LNCaP clone FGC (cell line): Measurements from ENCODE around the gene SFN.
A peak's percentile ranks its signal among the peaks of the same experiment; 100 is the strongest.

Source experiments
- DNase-seq: peaks from one replicate; pipeline ENCODE4 v3.0.0-alpha.2; 2011; ENCODE audit warnings: low read depth
- H3K4me3 ChIP-seq: 2 replicates; pipeline ENCODE4 v1.5.1; 2011; ENCODE audit warnings: mild to moderate bottlenecking, low read depth, low read length, control low read depth
- TF ChIP-seq, protein P1 (sequence below): IDR thresholded peaks from 2 replicates; pipeline ENCODE4 v1.5.1; 2012; ENCODE audit warnings: mild to moderate bottlenecking; ENCODE audit not compliant: control insufficient read depth, insufficient read depth; ENCODE audit errors: extremely low read depth

Gene SFN

DNA sequence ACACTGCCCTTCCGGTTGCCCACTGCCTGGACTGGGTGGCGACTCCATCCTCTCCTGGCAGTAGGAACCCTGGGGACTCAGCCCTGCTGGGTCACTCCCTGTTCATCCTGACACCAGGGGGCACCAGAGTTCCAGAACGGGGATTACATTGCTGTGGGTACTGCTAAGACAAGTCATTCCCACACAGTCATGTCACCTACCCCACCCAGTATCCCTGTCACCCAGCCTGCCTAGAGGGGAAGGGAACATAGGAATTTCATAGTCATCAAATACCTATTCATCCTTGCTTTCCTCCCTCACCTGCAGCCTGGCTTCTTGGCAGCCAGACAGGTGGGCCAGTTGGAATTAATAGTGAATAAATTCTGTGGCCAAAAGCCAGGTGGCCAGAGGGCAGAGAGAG, 9.8 kb upstream of the SFN start:
- H3K4me3 ChIP-seq: no peak overlapping the region
- DNase-seq: no peak
- TF ChIP-seq, protein P1, sequence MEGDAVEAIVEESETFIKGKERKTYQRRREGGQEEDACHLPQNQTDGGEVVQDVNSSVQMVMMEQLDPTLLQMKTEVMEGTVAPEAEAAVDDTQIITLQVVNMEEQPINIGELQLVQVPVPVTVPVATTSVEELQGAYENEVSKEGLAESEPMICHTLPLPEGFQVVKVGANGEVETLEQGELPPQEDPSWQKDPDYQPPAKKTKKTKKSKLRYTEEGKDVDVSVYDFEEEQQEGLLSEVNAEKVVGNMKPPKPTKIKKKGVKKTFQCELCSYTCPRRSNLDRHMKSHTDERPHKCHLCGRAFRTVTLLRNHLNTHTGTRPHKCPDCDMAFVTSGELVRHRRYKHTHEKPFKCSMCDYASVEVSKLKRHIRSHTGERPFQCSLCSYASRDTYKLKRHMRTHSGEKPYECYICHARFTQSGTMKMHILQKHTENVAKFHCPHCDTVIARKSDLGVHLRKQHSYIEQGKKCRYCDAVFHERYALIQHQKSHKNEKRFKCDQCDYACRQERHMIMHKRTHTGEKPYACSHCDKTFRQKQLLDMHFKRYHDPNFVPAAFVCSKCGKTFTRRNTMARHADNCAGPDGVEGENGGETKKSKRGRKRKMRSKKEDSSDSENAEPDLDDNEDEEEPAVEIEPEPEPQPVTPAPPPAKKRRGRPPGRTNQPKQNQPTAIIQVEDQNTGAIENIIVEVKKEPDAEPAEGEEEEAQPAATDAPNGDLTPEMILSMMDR: peak; percentile 79

DNA sequence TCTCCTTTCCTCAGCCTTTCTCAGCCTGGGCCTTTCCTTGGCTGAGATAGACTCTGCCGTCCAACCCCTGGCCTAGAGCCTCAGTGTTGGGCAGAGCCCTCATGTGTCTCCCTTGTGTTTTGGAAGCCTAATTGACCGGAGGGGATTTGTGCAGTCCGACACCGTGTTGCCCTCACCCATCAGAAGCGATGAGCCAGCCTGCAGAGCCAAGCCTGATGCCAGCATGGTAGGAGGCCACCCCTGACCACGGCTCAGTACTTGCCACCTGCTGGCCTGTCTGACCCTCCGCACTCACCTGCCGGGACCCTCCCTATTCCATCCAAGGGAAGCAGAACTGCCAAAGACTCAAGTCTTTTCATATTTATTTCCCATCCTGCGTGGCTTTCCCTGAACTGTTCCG, 9.3 kb upstream of the SFN start:
- DNase-seq: no peak
- H3K4me3 ChIP-seq: no peak overlapping the region
- TF ChIP-seq, protein P1: no peak

DNA sequence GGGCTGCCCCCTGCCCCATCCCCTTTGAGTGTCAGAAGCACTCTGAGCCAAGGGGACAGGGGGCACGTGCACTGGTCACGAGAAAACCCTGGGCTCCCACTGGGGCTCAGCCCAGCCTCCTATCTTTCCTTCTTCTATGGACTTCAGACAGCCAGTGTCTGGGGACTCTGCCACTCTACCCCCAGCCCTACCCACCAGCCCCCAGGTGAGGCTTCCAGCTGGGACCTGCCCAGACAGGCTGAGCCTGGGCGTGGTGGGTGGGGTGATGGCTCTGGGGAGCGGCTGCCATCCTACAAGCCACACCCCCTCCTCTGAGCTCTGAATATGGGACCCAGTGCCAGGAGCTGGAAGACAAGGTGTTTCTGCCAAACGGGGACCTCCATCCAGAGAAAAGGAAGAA, 8.0 kb upstream of the SFN start:
- no peak for DNase-seq
- H3K4me3 ChIP-seq: no peak overlapping the region
- TF ChIP-seq, protein P1: no peak

DNA sequence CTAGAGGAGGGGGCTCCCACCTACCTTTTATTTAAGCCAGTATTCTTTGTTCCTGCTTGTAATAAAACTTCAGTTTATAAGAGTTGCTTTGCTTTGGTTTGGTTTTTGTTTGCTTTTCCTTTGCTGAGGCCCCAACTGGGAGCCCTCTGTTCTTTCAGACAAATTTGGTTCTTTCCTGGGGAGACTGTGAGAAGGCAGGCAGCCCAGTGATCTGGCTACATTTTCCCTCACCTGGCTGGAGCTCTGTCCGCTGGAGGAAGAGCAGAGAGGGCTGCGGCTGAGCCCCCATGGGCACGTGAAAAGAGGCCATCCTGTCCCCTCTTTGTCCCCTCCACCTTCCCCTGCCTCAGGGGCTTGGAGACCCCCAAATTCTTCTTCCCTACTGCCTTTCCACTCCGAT, 7.3 kb upstream of the SFN start:
- no peak for DNase-seq
- TF ChIP-seq, protein P1: no peak
- H3K4me3 ChIP-seq: no peak overlapping the region

DNA sequence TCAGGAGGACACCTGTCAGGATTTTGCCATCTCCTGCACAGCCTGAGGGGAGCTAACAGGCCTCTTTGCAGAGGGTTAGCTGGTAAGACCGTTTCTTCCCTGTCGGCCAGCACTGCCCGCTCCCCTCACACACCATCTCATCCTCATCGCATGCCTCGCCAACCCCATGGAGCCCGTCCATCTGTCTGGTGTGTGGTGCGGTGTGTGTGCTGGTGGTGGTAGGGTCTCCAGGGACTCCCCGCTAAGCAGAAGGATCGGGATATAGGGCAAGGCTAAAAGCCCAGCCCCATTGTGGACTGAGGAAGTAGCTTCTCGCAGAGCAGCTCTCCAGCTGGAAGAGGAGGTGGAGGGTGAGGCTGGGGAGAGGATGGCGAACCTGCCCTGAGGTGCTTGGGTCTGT, 6.8 kb upstream of the SFN start:
- TF ChIP-seq, protein P1: no peak
- no peak overlapping the region for H3K4me3 ChIP-seq
- no peak for DNase-seq

DNA sequence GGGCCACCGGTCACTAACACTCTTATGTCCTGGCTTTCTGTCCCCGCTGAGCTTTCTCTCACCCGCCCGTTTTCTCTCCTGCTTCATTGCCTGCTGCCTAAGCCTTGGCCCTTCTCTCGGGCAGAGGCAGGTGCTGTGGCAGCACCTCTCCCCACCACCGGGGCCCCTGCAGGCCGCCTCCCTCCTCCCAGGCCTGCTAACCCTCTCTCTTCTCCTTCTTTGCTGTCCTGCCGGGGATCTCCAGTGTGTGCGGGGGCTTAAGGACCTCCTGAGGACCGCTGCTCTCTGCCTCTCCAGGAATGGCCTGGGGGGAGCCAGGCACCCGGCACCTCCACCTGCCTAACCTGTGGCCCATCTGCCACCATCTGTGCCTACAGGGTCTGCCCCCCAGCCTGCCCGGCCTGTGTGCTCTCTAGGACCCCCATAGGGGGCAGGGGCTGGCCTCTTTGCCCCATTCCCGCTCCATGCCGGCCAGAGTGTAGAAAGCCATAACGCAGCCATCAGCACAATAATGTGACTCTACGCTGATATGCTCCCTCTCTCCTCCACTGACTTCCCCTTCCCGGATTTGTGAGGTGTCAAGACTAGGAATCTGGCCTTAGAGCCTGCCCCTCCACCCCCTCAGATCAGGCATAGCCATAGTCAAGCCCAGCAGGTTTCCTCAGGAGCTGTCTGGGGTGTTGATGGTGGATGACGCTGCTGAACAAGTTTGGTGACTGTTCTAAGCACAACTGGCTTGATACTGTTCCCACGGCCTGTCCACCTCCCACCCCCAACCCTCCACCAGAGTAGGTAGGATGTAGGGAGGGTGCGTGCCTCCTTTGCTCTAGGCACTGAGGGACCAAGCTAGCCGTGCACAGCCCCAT, 6.1 kb upstream of the SFN start:
- H3K4me3 ChIP-seq: no peak overlapping the region

More for the DNA sequence above, 6.1 kb upstream of the SFN start:
- DNase-seq: no peak
- TF ChIP-seq, protein P1: no peak
